ENCODE results near the gene SHROOM4. TPM values are rescaled to one million over a fixed set of nuclear protein-coding genes. Genes with fewer than 3 reads are reported as not detected.

The SHROOM4 gene
- total RNA-seq, 1 experiment from 2014 or later, result 0.05 TPM

GRCh38 chrX:50711907-50712306 lies 102.1 kb downstream of the SHROOM4 start:
- ATAC-seq (no peak), DNase-seq (ENCODE audit: low read depth, low spot score) (no peak)
- no peaks in the 10 kb centered on the region for H3K36me3 ChIP-seq (ENCODE audit: control insufficient read depth in 1 of 2, insufficient read depth in 2 of 2, low read length in 2 of 2)
- ChIA-PET POLR2A (no interaction called here), RAD21 (ENCODE audit: low non-redundant PET in 1 of 2, low total read pairs in 2 of 2, uncharacterized antibody in 2 of 2, unreplicated experiment in 2 of 2) (no interaction called here), CTCF (no interaction called here)
- no peak overlapping the region for H2AFZ ChIP-seq (ENCODE audit: low read depth, low read length, poor library complexity, severe bottlenecking)
- no peaks in the 10 kb centered on the region for H3K79me2 ChIP-seq (ENCODE audit: insufficient read depth, low read length)
- H3K4me2 ChIP-seq (ENCODE audit: low read length), result no peak overlapping the region
- no peaks in the 10 kb centered on the region for H3K9me3 ChIP-seq (ENCODE audit: control insufficient read depth in 1 of 2, insufficient read depth in 1 of 2, low read depth in 1 of 2, low read length in 2 of 2)
- no peak overlapping the region for H3K9ac ChIP-seq (ENCODE audit: low read length)
- peaks cover 7% of the 10 kb centered on the region; the same call in 1 of the 2 replicates for H3K27me3 ChIP-seq (ENCODE audit: insufficient read depth, low read length)
- no TSS peak for BruUV-seq (replicated peaks)
- no peaks in the 10 kb centered on the region for H4K20me1 ChIP-seq (ENCODE audit: insufficient read depth)
- H3K27ac ChIP-seq (ENCODE audit: low read depth, low read length), result no peak overlapping the region
- TF ChIP-seq CEBPB (IDR thresholded peaks at IDR 0.05; ENCODE audit: low read depth), result no peak
- no peak for TF ChIP-seq ELF1 (IDR thresholded peaks at IDR 0.05; ENCODE audit: borderline replicate concordance, low read depth)
- no peak for TF ChIP-seq CTCF (IDR thresholded peaks at IDR 0.05 in 2 of 3, conservative IDR thresholded peaks at IDR 0.05 in 1 of 3; ENCODE audit: borderline replicate concordance in 1 of 3, insufficient read depth in 1 of 3, low read depth in 2 of 3, low read length in 2 of 3)
- no peak for TF ChIP-seq RAD21 (IDR thresholded peaks at IDR 0.05; ENCODE audit: low read depth)
- no peak for TF ChIP-seq JUND (IDR thresholded peaks at IDR 0.05)
- TF ChIP-seq SRF (IDR thresholded peaks at IDR 0.05; ENCODE audit: low read depth), result no peak
- no peak for TF ChIP-seq POLR2A (IDR thresholded peaks at IDR 0.05; ENCODE audit: borderline replicate concordance, extremely low read depth, insufficient read depth, insufficient read length)
- TF ChIP-seq TCF7L2 (IDR thresholded peaks at IDR 0.05; ENCODE audit: borderline replicate concordance, extremely low read depth, insufficient read depth, insufficient read length), result no peak
- TF ChIP-seq EZH2phosphoT487 (IDR thresholded peaks at IDR 0.05; ENCODE audit: borderline replicate concordance), result no peak
- TF ChIP-seq ZBTB33 (IDR thresholded peaks at IDR 0.05; ENCODE audit: extremely low read depth, insufficient replicate concordance, low read length), result no peak
- no peak for TF ChIP-seq CBX3 (IDR thresholded peaks at IDR 0.05; ENCODE audit: low read depth)
- TF ChIP-seq ZNF274 (IDR thresholded peaks at IDR 0.05; ENCODE audit: low read depth, low read length), result no peak
- TF ChIP-seq ZFX (IDR thresholded peaks at IDR 0.05), result no peak
- no peak for TF ChIP-seq MAX (IDR thresholded peaks at IDR 0.05)
- no peak for TF ChIP-seq YY1 (IDR thresholded peaks at IDR 0.05; ENCODE audit: extremely low read depth, insufficient replicate concordance, low read depth, low read length)
- no peak for TF ChIP-seq SIN3A (IDR thresholded peaks at IDR 0.05; ENCODE audit: low read depth)
- no peak for TF ChIP-seq EGR1 (IDR thresholded peaks at IDR 0.05; ENCODE audit: low read depth)
- TF ChIP-seq EZH2 (IDR thresholded peaks at IDR 0.05), result no peak
- TF ChIP-seq REST (IDR thresholded peaks at IDR 0.05; ENCODE audit: low read depth), result no peak
- H3K9me2 ChIP-seq (ENCODE audit: insufficient read depth), result no peaks in the 10 kb centered on the region
- no peak overlapping the region for H3K4me3 ChIP-seq (replicated peaks in 1 of 2; ENCODE audit: low read depth in 1 of 2, low read length in 2 of 2)
- intact Hi-C loops (cut with micrococcal nuclease), result no loop called here
- no peaks in the 10 kb centered on the region for H3K4me1 ChIP-seq (ENCODE audit: control insufficient read depth in 1 of 2, insufficient read depth in 2 of 2, low read length in 2 of 2)
